GM19099 (cell line): ENCODE measurements around the gene CCDC146.

ENCODE experiments used
- POLR2A ChIP-seq: IDR thresholded peaks from 3 replicates; pipeline ENCODE4 v1.6.1; 2011; ENCODE audit warnings: low read depth; ENCODE audit not compliant: insufficient read length; ENCODE audit errors: extremely low read depth

The CCDC146 gene

DNA sequence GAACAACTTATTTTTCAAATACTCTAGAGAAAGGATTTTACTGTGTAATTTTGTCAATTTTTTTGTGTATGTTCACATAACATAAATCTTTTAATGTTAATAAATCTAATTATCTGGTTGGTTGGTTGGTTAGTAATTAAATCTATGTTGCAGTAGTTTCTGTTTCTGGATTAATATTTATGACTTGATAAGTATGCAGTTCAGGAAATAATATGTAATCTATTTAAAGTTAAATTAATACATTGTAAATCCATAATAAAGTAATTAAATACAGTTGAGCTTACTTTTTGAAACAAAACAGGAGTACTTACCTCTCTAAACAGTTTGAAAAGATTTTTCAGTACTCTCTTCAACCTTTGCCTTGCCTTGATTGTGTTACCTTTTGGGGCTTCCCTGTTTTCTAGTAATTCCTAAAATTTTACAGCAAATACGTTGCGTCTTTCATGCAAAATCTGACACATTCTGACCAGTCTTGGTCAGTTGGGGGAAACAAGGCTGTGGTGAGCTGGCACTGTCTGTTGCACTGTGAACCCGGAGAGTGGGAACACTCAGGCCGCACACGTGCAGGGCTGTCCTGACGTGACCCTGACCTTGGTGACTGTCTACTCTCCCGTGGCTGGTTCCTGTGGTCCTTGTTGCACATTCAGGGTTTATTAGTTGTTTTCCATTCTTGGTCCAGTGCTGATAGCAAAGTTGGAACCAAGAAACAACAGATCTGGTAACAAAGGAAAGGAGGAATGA is 122.8 kb downstream of the CCDC146 start:
- TF ChIP-seq POLR2A, result no peak

- TF ChIP-seq POLR2A, result no peak
These were observed 123.7 kb downstream of the CCDC146 start for GRCh38 chr7:77246026-77246640.

DNA sequence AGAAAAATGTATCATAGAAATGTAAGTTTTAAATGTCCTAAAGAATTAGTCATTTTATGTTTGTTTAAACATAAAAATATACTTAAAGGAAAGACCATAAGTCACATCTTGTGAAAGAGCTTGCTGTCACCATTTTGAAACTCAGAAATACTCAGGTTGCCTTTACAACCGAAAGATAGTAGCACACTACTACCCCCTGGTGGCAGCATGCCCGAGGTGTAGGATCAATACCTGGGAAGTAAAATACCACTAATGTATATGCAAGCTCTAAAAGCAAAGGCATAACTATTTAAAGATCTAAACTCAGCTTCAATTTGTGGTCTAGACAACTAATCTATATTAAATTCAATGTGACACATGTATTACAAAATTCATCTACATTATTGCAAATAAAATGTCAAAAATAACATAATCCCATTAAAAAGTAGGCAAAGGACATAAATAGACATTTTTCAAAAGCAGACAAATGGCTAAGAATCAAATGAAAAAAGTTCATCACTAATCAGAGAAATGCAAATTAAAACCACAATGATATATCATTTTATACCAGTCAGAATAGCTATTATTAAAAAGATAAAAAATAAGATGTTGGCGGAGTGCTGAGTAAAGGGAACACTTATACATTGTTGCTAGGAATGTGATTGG is 124.9 kb downstream of the CCDC146 start:
- TF ChIP-seq POLR2A, result no peak

GRCh38 chr7:77248154-77248553 is 125.7 kb downstream of the CCDC146 start:
- no peak for TF ChIP-seq POLR2A

DNA sequence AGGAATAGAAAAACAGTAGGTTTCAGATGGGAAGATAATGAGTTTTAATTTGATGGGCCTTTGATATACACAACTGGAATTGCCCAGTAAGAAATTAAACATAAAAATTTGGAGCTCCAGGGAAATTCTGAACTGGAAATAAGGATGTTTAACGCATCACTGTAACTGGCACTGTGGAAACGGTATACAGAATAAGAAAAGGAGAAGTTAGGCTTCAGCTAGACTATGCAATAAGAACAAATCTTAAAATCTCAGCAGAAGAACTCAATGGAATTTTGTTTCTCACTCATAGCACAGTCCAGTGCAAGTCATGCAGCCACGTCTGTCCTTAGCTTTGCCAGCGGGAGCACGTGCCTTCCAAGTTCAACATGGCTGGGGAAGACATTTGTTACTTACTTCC is 130.1 kb downstream of the CCDC146 start:
- no peak for TF ChIP-seq POLR2A

DNA sequence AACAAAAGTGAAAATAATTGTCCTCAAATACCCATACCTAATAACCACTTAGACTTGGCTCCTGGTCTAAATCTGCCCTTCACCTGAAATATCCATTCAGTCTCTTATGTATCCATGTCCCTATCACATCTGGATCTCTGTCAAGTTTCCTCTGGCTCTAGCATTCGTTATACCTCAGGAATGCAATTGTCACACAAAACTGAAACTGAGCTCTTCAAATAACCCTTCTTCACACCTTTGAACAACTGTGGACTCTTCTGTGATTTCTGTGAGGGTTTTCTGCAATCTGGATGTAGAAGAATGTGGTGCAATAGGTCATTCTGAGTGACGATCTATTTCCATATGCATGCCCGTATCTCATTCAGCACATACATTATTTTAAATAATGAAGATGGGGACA is 130.7 kb downstream of the CCDC146 start:
- TF ChIP-seq POLR2A, result no peak

- TF ChIP-seq POLR2A, result no peak
These were observed 132.0 kb downstream of the CCDC146 start for GRCh38 chr7:77254429-77254828.

- TF ChIP-seq POLR2A, result no peak
These were observed 132.5 kb downstream of the CCDC146 start for GRCh38 chr7:77254915-77255314.

GRCh38 chr7:77258014-77258413 is 135.6 kb downstream of the CCDC146 start:
- no peak for TF ChIP-seq POLR2A

GRCh38 chr7:77258593-77258992 is 136.2 kb downstream of the CCDC146 start:
- no peak for TF ChIP-seq POLR2A

GRCh38 chr7:77262316-77262715 is 139.9 kb downstream of the CCDC146 start:
- TF ChIP-seq POLR2A, result no peak

DNA sequence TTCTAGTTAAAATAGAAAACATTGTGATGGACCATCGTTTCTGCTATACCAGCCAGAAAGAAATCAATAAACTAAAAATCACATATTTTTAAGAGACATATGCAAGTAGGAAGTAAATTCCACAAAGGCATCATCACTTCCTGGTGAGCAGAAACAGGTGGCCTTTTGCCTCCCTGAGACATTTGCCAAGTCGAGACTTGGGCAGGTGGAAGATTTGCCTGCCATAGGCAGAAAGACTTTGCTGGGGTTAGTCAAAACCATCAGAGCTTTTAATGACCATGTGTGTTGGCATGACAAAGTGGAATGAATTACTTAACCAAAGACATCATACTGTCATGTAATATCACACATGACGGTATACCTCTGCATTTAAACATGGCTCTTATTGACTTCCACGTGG is 143.3 kb downstream of the CCDC146 start:
- no peak for TF ChIP-seq POLR2A

GRCh38 chr7:77266291-77266794 is 143.9 kb downstream of the CCDC146 start:
- no peak for TF ChIP-seq POLR2A

DNA sequence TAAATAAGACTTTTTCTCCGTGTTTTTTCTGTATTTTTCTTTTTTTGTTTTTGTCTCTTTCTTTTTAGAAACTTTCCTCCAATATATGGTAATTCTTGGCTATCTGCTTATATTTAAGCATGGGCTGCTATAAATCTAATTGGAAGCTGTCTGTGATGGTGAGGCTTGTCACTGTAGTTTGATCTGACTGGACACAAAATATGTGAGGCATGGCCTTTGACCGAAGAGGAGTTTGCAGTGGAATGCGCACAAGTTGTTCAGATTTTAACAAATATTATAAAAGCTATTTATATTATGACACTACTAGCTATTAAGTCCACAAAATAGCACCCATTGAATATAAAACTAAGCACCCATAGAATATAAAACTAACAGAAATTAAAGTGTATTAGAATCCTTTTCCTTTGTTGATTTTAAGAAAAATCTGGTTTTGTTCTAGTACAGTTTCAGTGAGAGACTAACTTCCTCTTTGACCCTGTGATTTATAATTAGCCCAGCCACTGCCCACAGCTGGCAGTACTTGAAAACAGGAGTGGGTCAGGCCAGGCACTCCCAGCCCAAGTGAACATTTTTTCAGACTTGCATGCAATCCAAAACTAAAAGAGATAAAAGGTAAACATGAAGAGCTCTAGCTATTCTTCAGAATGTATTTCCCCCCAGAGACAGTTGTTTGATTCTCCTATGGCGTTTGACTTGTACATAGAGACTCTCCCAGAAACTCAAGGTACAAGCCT is 147.1 kb downstream of the CCDC146 start:
- no peak for TF ChIP-seq POLR2A

DNA sequence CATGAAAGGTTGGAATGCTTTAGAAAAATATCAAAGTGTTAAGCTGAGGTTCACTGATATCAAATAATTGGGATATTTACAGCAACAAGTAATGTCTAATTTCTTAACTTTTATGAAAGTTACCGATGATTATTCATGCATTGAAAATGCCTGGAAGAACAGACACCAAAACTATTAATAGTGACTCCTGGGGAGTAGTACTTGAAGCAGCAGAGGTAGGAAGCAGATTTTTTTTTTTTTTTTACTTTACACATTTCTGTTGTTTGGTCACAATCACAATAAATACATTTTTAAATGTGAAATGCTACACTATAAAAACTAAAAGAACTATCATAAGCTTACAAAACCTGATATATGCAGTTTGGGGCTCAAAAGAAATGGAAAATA is 147.7 kb downstream of the CCDC146 start:
- no peak for TF ChIP-seq POLR2A
